ENCODE results near the gene SLC6A5. TPM values are rescaled to one million over a fixed set of nuclear protein-coding genes. Genes with fewer than 3 reads are reported as not detected.
A peak's percentile ranks its signal among the peaks of the same experiment; 100 is the strongest.

Gene SLC6A5
- total RNA-seq, 1 donor from 2014 or later, result not detected

GRCh38 chr11:20668131-20668809 is 68.9 kb downstream of the SLC6A5 start:
- intact Hi-C loops (cut with DNase I), result no loop called here
- no peaks in the 10 kb centered on the region for H3K27me3 ChIP-seq
- no peak overlapping the region for H3K4me3 ChIP-seq
- no peaks in the 10 kb centered on the region for H3K36me3 ChIP-seq
- no peak overlapping the region for H3K27ac ChIP-seq
- no peaks in the 10 kb centered on the region for H3K4me1 ChIP-seq
- TF ChIP-seq POLR2AphosphoS5 (IDR thresholded peaks at IDR 0.05; ENCODE audit: insufficient read depth in 1 of 2, low read depth in 1 of 2) (no peak), CTCF (IDR thresholded peaks at IDR 0.05) (no peak), POLR2A (IDR thresholded peaks at IDR 0.05) (no peak)
- no peak for DNase-seq (ENCODE audit: extremely low spot score in 2 of 2)
- H3K9me3 ChIP-seq, result no peaks in the 10 kb centered on the region

GRCh38 chr11:20668844-20669819 is 69.7 kb downstream of the SLC6A5 start, which contains the start of gene NELL1:
TSS of gene NELL1 (plus strand) at chr11:20669586.
- H3K27me3 ChIP-seq, result no peaks in the 10 kb centered on the region
- no peak for DNase-seq (ENCODE audit: extremely low spot score in 2 of 2)
- H3K36me3 ChIP-seq, result no peaks in the 10 kb centered on the region
- TF ChIP-seq POLR2A (IDR thresholded peaks at IDR 0.05), result no peak
- TF ChIP-seq POLR2AphosphoS5 (IDR thresholded peaks at IDR 0.05; ENCODE audit: insufficient read depth in 1 of 2, low read depth in 1 of 2), result no peak
- TF ChIP-seq CTCF (IDR thresholded peaks at IDR 0.05), result no peak
- H3K27ac ChIP-seq, result no peak within 1 kb of the TSS
- intact Hi-C loops (cut with DNase I), result no loop called here
- H3K9me3 ChIP-seq, result no peaks in the 10 kb centered on the region
- H3K4me1 ChIP-seq, result no peaks in the 10 kb centered on the region
- H3K4me3 ChIP-seq, result peak within 1 kb of the TSS in 1 of 2 donors; percentile 33

GRCh38 chr11:20669820-20670684 is 70.6 kb downstream of the SLC6A5 start:
- TF ChIP-seq POLR2A (IDR thresholded peaks at IDR 0.05), result no peak
- no peak for TF ChIP-seq POLR2AphosphoS5 (IDR thresholded peaks at IDR 0.05; ENCODE audit: insufficient read depth in 1 of 2, low read depth in 1 of 2)
- no peak for TF ChIP-seq CTCF (IDR thresholded peaks at IDR 0.05)
- DNase-seq (ENCODE audit: extremely low spot score in 2 of 2), result no peak

GRCh38 chr11:20670932-20671403 is 71.6 kb downstream of the SLC6A5 start:
- no peak overlapping the region for H3K27ac ChIP-seq
- H3K36me3 ChIP-seq, result no peaks in the 10 kb centered on the region
- TF ChIP-seq POLR2A (IDR thresholded peaks at IDR 0.05) (no peak), POLR2AphosphoS5 (IDR thresholded peaks at IDR 0.05; ENCODE audit: insufficient read depth in 1 of 2, low read depth in 1 of 2) (no peak), CTCF (IDR thresholded peaks at IDR 0.05) (no peak)
- H3K27me3 ChIP-seq, result no peaks in the 10 kb centered on the region
- H3K4me1 ChIP-seq, result no peaks in the 10 kb centered on the region
- no peak for DNase-seq (ENCODE audit: extremely low spot score in 2 of 2)
- no peaks in the 10 kb centered on the region for H3K9me3 ChIP-seq
- intact Hi-C loops (cut with DNase I), result no loop called here
- H3K4me3 ChIP-seq, result no peak overlapping the region

More at GRCh38 chr11:20669820-20670684, 70.6 kb downstream of the SLC6A5 start:
- Histone ChIP-seq H3K36me3 (no peaks in the 10 kb centered on the region), H3K9me3 (no peaks in the 10 kb centered on the region), H3K27me3 (no peaks in the 10 kb centered on the region), H3K27ac (no peak overlapping the region), H3K4me3 (peak overlapping the region in 1 of 2 donors; percentile 33), H3K4me1 (no peaks in the 10 kb centered on the region)
- intact Hi-C loops (cut with DNase I), result no loop called here

Measured in vagina (tissue), 2 donors.